SK-N-MC (cell line): ENCODE results near the gene CACNB2.

ENCODE experiments used
- DNase-seq: peaks from one replicate; pipeline ENCODE4 v3.0.0-alpha.2; 2011; ENCODE audit warnings: low read depth, low spot score
- H3K27ac ChIP-seq: fragments of 200-600 bp; sonication (generic); 2 replicates; pipeline ENCODE4 v1.5.1; 2016; ENCODE audit warnings: mixed run types
- H3K36me3 ChIP-seq: fragments of 200-600 bp; sonication (generic); 2 replicates; pipeline ENCODE4 v1.6.1; 2017; ENCODE audit warnings: antibody characterized with exemption, low read length, mixed read lengths; ENCODE audit not compliant: insufficient read depth
- H3K4me3 ChIP-seq: fragments of 200-600 bp; sonication (generic); 2 replicates; pipeline ENCODE4 v1.5.1; 2016
- H3K9ac ChIP-seq: fragments of 200-600 bp; sonication (generic); 2 replicates; pipeline ENCODE4 v1.8.0; 2017; ENCODE audit warnings: mixed run types, mixed read lengths; ENCODE audit not compliant: insufficient read length
- H3K9me3 ChIP-seq: fragments of 200-600 bp; sonication (generic); 2 replicates; pipeline ENCODE4 v1.6.1; 2017; ENCODE audit warnings: low read depth, mild to moderate bottlenecking, antibody characterized with exemption, low read length, moderate library complexity, mixed read lengths
- EZH2 ChIP-seq: fragments of 200-600 bp; sonication (generic); IDR thresholded peaks from one replicate; pipeline ENCODE4 v1.6.1; 2017; ENCODE audit warnings: antibody characterized with exemption
- FOXP2 ChIP-seq: optimal IDR thresholded peaks from 2 replicates; pipeline ENCODE3; 2011; ENCODE audit warnings: mild to moderate bottlenecking, moderate library complexity; ENCODE audit not compliant: insufficient read depth; ENCODE audit errors: extremely low read length, control extremely low read depth
- POLR2AphosphoS5 ChIP-seq: IDR thresholded peaks from 2 replicates; pipeline ENCODE4 v1.6.1; 2012; ENCODE audit warnings: mild to moderate bottlenecking, low read depth, low read length, borderline replicate concordance

CACNB2 gene

DNA sequence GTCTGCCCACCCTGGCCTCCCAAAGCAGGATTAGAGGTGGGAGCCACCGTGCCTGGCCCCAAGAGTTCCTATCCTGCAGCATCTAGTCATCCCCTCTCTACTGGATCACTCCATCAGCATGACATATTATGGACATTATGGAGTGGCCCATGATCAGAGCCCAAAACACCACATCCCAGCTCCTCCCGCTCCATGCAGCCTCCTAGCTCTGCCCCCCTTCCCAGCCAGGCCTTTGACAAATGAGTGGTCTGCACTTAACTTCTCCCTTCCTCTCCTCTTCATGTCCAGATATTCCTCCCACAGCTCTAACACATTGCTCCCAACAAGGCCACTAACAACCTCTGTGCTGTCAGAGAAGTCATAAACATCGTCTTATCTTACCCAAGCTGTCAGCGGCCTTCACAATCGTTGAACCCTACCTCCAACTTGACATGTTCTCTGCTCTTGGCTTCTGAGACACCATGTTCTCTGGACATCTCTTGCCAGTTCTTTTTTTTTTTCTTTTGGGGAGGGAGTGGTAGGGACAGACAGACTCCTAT lies 323.5 kb downstream of the CACNB2 start:
- no peak for DNase-seq
- TF ChIP-seq FOXP2 (no peak), POLR2AphosphoS5 (no peak), EZH2 (no peak)
- Histone ChIP-seq H3K9me3 (no peaks in the 10 kb centered on the region), H3K9ac (no peak overlapping the region), H3K27ac (no peak overlapping the region), H3K36me3 (no peaks in the 10 kb centered on the region), H3K4me3 (no peak overlapping the region)

- H3K4me3 ChIP-seq, result no peak overlapping the region
- TF ChIP-seq POLR2AphosphoS5 (no peak), EZH2 (no peak), FOXP2 (no peak)
These were observed 328.9 kb downstream of the CACNB2 start for GRCh38 chr10:18469125-18469524.

DNA sequence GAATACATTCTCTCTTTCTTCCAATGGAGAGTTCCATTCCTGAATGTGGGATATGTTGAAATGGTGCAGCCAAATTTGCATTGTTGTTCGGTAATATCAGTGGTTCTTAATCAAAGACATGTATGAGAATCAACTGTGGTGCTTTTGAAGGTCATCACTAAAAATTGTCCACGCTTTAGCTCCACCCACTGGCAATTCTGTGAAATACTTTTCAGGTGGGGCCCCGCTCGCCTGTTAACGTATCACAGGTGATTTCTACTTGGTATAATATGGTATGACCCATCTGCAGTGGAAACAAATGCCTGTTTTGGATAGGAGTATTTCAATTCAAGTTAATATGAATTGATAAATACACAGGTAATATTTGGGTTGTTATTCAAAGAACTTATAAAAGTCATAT lies 332.8 kb downstream of the CACNB2 start:
- Histone ChIP-seq H3K9me3 (no peaks in the 10 kb centered on the region), H3K4me3 (no peak overlapping the region), H3K27ac (no peak overlapping the region), H3K36me3 (no peaks in the 10 kb centered on the region), H3K9ac (no peak overlapping the region)
- no peak for DNase-seq
- TF ChIP-seq POLR2AphosphoS5, result no peak
- TF ChIP-seq FOXP2, result no peak
- no peak for TF ChIP-seq EZH2

More at GRCh38 chr10:18469125-18469524, 328.9 kb downstream of the CACNB2 start:
- no peak for DNase-seq
- H3K9ac ChIP-seq, result no peak overlapping the region
- no peak overlapping the region for H3K27ac ChIP-seq
- H3K9me3 ChIP-seq, result no peaks in the 10 kb centered on the region
- no peaks in the 10 kb centered on the region for H3K36me3 ChIP-seq

DNA sequence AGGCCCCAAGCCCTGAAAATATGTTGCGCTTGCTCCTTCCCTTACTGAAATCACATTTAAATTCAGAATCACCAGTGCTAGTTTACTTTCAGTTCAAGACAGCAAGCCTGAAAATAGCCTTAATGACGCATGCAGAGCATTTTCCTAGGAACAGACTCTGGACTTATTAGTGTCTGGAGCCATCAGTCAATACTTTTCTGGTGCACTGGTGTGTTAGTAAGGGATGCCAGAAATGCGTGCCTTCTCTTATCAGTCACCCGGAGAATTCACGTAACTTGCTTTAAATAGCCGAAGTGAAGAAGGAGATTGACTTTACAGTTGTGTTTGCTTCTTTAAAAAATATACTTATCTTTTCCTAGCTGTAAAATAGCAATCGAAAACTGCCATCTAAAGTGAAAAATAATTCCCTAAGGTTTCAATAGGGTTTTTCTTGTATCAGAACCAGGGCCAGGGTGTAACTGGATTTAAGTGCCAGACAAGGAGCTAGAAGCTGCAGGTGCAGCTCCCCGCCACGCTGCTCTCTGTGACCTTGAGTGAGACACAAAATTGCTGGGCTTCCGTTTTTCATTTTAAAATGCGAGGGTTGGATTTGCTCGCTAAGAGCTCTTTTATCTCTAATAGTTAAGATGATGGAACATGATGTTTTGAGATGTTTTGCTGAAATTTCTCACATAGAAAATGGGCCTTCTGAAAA lies 333.3 kb downstream of the CACNB2 start:
- no peak for DNase-seq
- Histone ChIP-seq H3K36me3 (no peaks in the 10 kb centered on the region), H3K4me3 (no peak overlapping the region), H3K9me3 (no peaks in the 10 kb centered on the region), H3K27ac (no peak overlapping the region), H3K9ac (no peak overlapping the region)
- no peak for TF ChIP-seq POLR2AphosphoS5

DNA sequence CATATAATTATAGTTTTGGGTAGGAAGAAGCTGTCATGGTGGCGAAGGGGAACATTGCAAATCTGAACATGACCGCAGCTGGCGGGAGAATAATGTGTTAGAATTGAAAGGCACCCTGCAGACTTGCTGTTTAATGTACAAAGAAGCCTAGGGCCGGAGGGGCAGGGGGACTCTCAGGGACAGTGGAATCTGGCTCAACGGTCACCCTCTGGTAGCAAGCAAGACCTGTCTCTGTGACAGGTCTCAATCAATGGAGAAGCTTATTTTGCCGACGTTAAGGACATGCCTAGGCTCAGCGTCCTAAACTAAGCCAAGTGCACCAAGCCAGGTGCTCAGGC lies 333.9 kb downstream of the CACNB2 start:
- no peak overlapping the region for H3K9ac ChIP-seq
- H3K27ac ChIP-seq, result no peak overlapping the region
- DNase-seq, result no peak
- H3K9me3 ChIP-seq, result no peaks in the 10 kb centered on the region
- H3K4me3 ChIP-seq, result no peak overlapping the region
- H3K36me3 ChIP-seq, result no peaks in the 10 kb centered on the region
- TF ChIP-seq FOXP2 (no peak), POLR2AphosphoS5 (no peak), EZH2 (no peak)

- no peaks in the 10 kb centered on the region for H3K36me3 ChIP-seq
- no peak overlapping the region for H3K4me3 ChIP-seq
- no peak overlapping the region for H3K27ac ChIP-seq
- DNase-seq, result no peak
- H3K9me3 ChIP-seq, result no peaks in the 10 kb centered on the region
- H3K9ac ChIP-seq, result no peak overlapping the region
- TF ChIP-seq EZH2 (no peak), POLR2AphosphoS5 (no peak), FOXP2 (no peak)
These were observed 335.9 kb downstream of the CACNB2 start for GRCh38 chr10:18476076-18476647.

- no peaks in the 10 kb centered on the region for H3K36me3 ChIP-seq
- H3K9ac ChIP-seq, result no peak overlapping the region
- H3K9me3 ChIP-seq, result no peaks in the 10 kb centered on the region
- TF ChIP-seq POLR2AphosphoS5 (no peak), EZH2 (no peak), FOXP2 (no peak)
- DNase-seq, result no peak
- no peak overlapping the region for H3K27ac ChIP-seq
- H3K4me3 ChIP-seq, result no peak overlapping the region
These were observed 338.1 kb downstream of the CACNB2 start for GRCh38 chr10:18478354-18478753.

GRCh38 chr10:18479502-18479901 lies 339.3 kb downstream of the CACNB2 start:
- Histone ChIP-seq H3K9me3 (no peaks in the 10 kb centered on the region), H3K27ac (no peak overlapping the region), H3K36me3 (no peaks in the 10 kb centered on the region), H3K4me3 (no peak overlapping the region), H3K9ac (no peak overlapping the region)
- DNase-seq, result no peak
- TF ChIP-seq EZH2, result no peak
- no peak for TF ChIP-seq FOXP2
- TF ChIP-seq POLR2AphosphoS5, result no peak
